Erythroblast (primary cell): Measurements from ENCODE around the gene TSPEAR.

Source experiments
- GATA1 ChIP-seq: IDR thresholded peaks from 2 replicates; pipeline ENCODE4 v1.6.1; 2011; ENCODE audit warnings: low read depth, mild to moderate bottlenecking, control low read depth, low read length, moderate library complexity
- POLR2A ChIP-seq: IDR thresholded peaks from 2 replicates; pipeline ENCODE4 v1.6.1; 2011; ENCODE audit warnings: mild to moderate bottlenecking, low read length

DNA sequence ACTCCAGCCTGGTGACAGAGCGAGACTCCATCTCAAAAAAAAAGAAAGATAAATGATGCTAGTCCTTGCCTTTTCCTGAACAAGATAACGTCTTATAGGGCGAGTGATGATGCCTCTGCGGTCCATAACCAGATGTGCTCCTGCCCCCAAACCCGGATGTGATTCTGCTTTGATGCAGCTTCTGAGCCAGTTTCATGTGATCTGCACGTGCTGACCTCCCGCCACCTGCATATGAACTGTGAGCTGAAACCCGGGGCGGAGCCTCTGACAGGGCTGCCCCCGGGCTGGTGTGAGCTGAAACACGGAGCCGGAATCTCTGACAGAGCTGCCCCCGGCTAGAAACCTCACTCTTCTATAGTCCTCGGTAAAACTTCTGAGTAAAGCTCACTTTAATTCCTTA lies 58.2 kb downstream of the TSPEAR start:
- TF ChIP-seq POLR2A (no peak), GATA1 (no peak)
